Fibroblast of lung (primary cell): ENCODE results near the gene RABGAP1L.

Experiments
- EZH2 ChIP-seq: IDR thresholded peaks from 2 replicates; pipeline ENCODE4 v1.5.1; 2012; ENCODE audit warnings: low read length, control low read depth, mild to moderate bottlenecking; ENCODE audit errors: missing control alignments
- TF ChIP-seq, protein P1 (sequence below), 2 donors: IDR thresholded peaks in 1 of 2; conservative IDR thresholded peaks in 1 of 2; 1 replicate in 1 of 2; 2 replicates in 1 of 2; pipeline ENCODE4 v1.5.1; 2011 to 2012; ENCODE audit warnings: low read length in 2 of 2, control low read depth in 1 of 2, inconsistent platforms in 1 of 2, low read depth in 1 of 2, mild to moderate bottlenecking in 1 of 2

DNA sequence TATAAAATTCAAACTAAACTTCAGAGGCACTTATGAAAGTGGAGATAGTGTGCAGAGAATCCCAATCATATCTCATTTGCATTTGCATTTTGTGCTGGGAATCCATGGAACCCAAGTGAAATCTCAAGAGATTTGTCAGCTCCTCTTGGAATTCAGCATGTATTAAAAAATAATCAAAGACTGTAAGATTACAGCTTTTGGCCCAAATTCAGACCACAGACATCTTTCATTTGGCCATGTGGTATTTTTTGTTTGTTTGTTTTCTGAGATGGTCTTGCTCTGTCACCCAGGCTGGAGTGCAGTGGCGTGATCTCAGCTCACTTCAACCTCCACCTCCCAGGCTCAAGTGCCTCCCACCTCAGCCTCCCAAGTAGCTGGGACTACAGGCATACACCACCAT lies 836.6 kb downstream of the RABGAP1L start:
- TF ChIP-seq, protein P1, sequence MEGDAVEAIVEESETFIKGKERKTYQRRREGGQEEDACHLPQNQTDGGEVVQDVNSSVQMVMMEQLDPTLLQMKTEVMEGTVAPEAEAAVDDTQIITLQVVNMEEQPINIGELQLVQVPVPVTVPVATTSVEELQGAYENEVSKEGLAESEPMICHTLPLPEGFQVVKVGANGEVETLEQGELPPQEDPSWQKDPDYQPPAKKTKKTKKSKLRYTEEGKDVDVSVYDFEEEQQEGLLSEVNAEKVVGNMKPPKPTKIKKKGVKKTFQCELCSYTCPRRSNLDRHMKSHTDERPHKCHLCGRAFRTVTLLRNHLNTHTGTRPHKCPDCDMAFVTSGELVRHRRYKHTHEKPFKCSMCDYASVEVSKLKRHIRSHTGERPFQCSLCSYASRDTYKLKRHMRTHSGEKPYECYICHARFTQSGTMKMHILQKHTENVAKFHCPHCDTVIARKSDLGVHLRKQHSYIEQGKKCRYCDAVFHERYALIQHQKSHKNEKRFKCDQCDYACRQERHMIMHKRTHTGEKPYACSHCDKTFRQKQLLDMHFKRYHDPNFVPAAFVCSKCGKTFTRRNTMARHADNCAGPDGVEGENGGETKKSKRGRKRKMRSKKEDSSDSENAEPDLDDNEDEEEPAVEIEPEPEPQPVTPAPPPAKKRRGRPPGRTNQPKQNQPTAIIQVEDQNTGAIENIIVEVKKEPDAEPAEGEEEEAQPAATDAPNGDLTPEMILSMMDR (conservative IDR thresholded peaks at IDR 0.05 in 1 of 2, IDR thresholded peaks at IDR 0.05 in 1 of 2; ENCODE audit: low read depth in 1 of 2, low read length in 2 of 2): no peak
- no peak for TF ChIP-seq EZH2
